CD4-positive, alpha-beta T cell (primary cell): ENCODE results near the gene ZNF804B. TPM values are rescaled to one million over a fixed set of nuclear protein-coding genes. Genes with fewer than 3 reads are reported as not detected.

Experiments
- ATAC-seq: fragments of 200-7000 bp; cut with Tn5 transposase; one replicate; pipeline ENCODE4 v1.10.0; 2022; ENCODE audit warnings: mild to moderate bottlenecking; ENCODE audit not compliant: poor library complexity
- CTCF ChIA-PET: fragments of 350-600 bp; sonication (Branson Sonifier 250); formaldehyde crosslinking; loops from one replicate; lab custom pipeline; 2021; ENCODE audit warnings: antibody characterized with exemption, inconsistent platforms; lab: Charles Lee
- POLR2A ChIA-PET: fragments of 350-600 bp; sonication (Branson Sonifier 250); formaldehyde crosslinking; loops from one replicate; lab custom pipeline; 2021; ENCODE audit warnings: antibody characterized with exemption, inconsistent platforms; lab: Charles Lee
- DNase-seq, 14 experiments: peaks; one replicate each; pipeline ENCODE4 v3.0.0-alpha.2; 2013 to 2020; ENCODE audit warnings: mixed read lengths in 2 of 14
- H3K27ac ChIP-seq, 2 donors: one replicate each; pipeline versions ENCODE4 v1.5.1 to v1.7.0; 2013; ENCODE audit warnings: low read length in 2 of 2, low read depth in 1 of 2, mild to moderate bottlenecking in 1 of 2
- H3K27me3 ChIP-seq, 2 experiments: 1 replicate in 1 of 2; 2 replicates in 1 of 2; pipeline versions ENCODE4 v1.6.1 to v1.7.0; 2013; ENCODE audit warnings: low read length in 2 of 2, control low read depth in 1 of 2, mild to moderate bottlenecking in 1 of 2, moderate library complexity in 1 of 2; ENCODE audit not compliant: insufficient read depth in 2 of 2, control insufficient read depth in 1 of 2
- H3K36me3 ChIP-seq: one replicate; pipeline ENCODE4 v1.6.1; 2013; ENCODE audit warnings: low read length, control low read depth; ENCODE audit not compliant: insufficient read depth
- H3K4me1 ChIP-seq: one replicate; pipeline ENCODE4 v1.6.1; 2013; ENCODE audit warnings: low read length, control low read depth; ENCODE audit not compliant: insufficient read depth
- H3K4me3 ChIP-seq: one replicate; pipeline ENCODE4 v1.5.1; 2013; ENCODE audit warnings: mild to moderate bottlenecking, low read length, moderate library complexity
- H3K9me3 ChIP-seq, 2 experiments: 1 replicate in 1 of 2; 2 replicates in 1 of 2; pipeline versions ENCODE4 v1.6.1 to v1.7.0; 2013; ENCODE audit warnings: low read length in 2 of 2, mild to moderate bottlenecking in 2 of 2, control low read depth in 1 of 2, moderate library complexity in 1 of 2; ENCODE audit not compliant: control insufficient read depth in 1 of 2, insufficient read depth in 1 of 2
- H3K27ac Mint-ChIP-seq: one replicate; pipeline ENCODE4 v1.8.0; 2020; ENCODE audit warnings: mixed read lengths
- H3K27me3 Mint-ChIP-seq: one replicate; pipeline ENCODE4 v1.8.0; 2021; ENCODE audit warnings: mixed read lengths
- H3K36me3 Mint-ChIP-seq: one replicate; pipeline ENCODE4 v1.8.0; 2021; ENCODE audit warnings: low read depth, mixed read lengths
- H3K4me1 Mint-ChIP-seq: one replicate; pipeline ENCODE4 v1.8.0; 2021; ENCODE audit warnings: low read depth, mixed read lengths
- H3K4me3 Mint-ChIP-seq: one replicate; pipeline ENCODE4 v1.8.0; 2020; ENCODE audit warnings: mild to moderate bottlenecking, mixed read lengths
- H3K9me3 Mint-ChIP-seq: one replicate; pipeline ENCODE4 v1.8.0; 2020; ENCODE audit warnings: mixed read lengths
- intact Hi-C, 2 experiments: fragments of 100-400 bp; cut with DNase I in 1 of 2; cut with micrococcal nuclease in 1 of 2; formaldehyde crosslinking; loops; one replicate each; pipeline versions ENCODE4 v1.15.1 to v1.9.0; 2023 to 2025; cut with DNase I, micrococcal nuclease
- total RNA-seq, 174 experiments: library from RNA in 2 of 174; stranded (reverse) in 2 of 174; gene quantifications; one replicate each; pipeline ENCODE4 v1.2.3 and lab custom pipeline; 2021 to 2026
- TF ChIP-seq, protein P1 (sequence below): fragments of 200-600 bp; IDR thresholded peaks from one replicate; pipeline ENCODE4 v1.8.0; 2022; ENCODE audit warnings: antibody characterized with exemption, mild to moderate bottlenecking

Gene ZNF804B
- total RNA-seq, 2 experiments from 2014 or later = not detected

DNA sequence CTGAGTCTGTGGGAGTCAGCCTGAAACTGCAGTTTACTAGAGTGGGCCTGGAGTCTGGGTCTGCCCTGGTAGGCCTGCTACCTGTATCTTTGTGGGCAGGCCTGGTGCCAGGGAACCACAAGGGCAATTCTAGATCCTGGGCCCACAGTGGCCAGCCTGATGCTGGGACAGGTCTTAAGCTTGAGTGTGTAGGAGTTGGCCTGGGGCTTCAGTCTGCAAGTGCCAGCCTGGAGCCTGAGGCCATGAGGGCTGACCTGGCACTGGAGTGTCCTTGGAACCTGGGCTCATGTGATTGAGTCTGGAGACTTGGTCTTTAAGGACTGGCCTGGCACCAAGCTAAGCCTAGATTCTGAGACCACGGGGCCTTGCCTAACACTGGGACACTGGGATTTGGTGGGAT is 281.7 kb downstream of the ZNF804B start:
- no peak overlapping the region for H3K4me3 Mint-ChIP-seq
- TF ChIP-seq, protein P1, sequence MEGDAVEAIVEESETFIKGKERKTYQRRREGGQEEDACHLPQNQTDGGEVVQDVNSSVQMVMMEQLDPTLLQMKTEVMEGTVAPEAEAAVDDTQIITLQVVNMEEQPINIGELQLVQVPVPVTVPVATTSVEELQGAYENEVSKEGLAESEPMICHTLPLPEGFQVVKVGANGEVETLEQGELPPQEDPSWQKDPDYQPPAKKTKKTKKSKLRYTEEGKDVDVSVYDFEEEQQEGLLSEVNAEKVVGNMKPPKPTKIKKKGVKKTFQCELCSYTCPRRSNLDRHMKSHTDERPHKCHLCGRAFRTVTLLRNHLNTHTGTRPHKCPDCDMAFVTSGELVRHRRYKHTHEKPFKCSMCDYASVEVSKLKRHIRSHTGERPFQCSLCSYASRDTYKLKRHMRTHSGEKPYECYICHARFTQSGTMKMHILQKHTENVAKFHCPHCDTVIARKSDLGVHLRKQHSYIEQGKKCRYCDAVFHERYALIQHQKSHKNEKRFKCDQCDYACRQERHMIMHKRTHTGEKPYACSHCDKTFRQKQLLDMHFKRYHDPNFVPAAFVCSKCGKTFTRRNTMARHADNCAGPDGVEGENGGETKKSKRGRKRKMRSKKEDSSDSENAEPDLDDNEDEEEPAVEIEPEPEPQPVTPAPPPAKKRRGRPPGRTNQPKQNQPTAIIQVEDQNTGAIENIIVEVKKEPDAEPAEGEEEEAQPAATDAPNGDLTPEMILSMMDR = no peak
- H3K27ac Mint-ChIP-seq = no peak overlapping the region
- POLR2A ChIA-PET = no interaction called here
- no peaks in the 10 kb centered on the region for H3K4me1 Mint-ChIP-seq
- intact Hi-C loops = no loop called here
- H3K9me3 Mint-ChIP-seq = peaks cover 10% of the 10 kb centered on the region
- H3K9me3 ChIP-seq = peaks cover 8 to 18% of the 10 kb centered on the region in 2 experiments
- CTCF ChIA-PET = no interaction called here
- ATAC-seq = no peak
- no peaks in the 10 kb centered on the region for H3K36me3 ChIP-seq
- H3K4me3 ChIP-seq = no peak overlapping the region
- DNase-seq = no peak
- H3K36me3 Mint-ChIP-seq = no peaks in the 10 kb centered on the region
- no peaks in the 10 kb centered on the region for H3K27me3 Mint-ChIP-seq
- no peaks in the 10 kb centered on the region for H3K4me1 ChIP-seq
- no peaks in the 10 kb centered on the region for H3K27me3 ChIP-seq
- no peak overlapping the region for H3K27ac ChIP-seq

- Histone ChIP-seq H3K27me3 (no peaks in the 10 kb centered on the region), H3K4me1 (no peaks in the 10 kb centered on the region), H3K9me3 (peaks cover 8 to 18% of the 10 kb centered on the region in 2 experiments), H3K4me3 (no peak overlapping the region), H3K36me3 (no peaks in the 10 kb centered on the region), H3K27ac (no peak overlapping the region)
- intact Hi-C loops = no loop called here
- Mint-ChIP-seq H3K9me3 (peaks cover 10% of the 10 kb centered on the region), H3K4me3 (no peak overlapping the region), H3K27ac (no peak overlapping the region), H3K36me3 (no peaks in the 10 kb centered on the region), H3K27me3 (no peaks in the 10 kb centered on the region), H3K4me1 (no peaks in the 10 kb centered on the region)
- TF ChIP-seq, protein P1 = no peak
- DNase-seq = no peak
- ChIA-PET POLR2A (no interaction called here), CTCF (no interaction called here)
- ATAC-seq = no peak
Observed at GRCh38 chr7:89042940-89043339, 283.4 kb downstream of the ZNF804B start.

DNA sequence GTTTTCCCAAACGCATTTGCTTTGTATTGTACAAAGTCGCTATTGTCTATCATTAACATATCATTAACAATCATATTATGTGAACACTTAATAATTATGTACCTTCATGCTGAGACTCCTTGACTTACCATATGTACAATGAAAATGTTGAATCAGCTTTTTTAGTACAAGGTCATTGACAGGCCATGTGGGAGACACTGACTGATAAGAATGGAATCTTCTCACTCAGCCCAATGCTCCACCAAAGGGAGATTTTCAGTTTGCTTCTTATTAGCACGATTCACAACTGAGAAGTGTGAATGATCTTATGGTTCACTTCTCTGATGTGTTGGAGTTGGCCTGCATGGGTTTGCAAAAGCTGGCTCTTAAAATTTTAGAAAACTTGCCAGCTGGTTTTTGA is 289.5 kb downstream of the ZNF804B start:
- ATAC-seq = no peak
- no peaks in the 10 kb centered on the region for H3K4me1 Mint-ChIP-seq

More for the DNA sequence above, 289.5 kb downstream of the ZNF804B start:
- TF ChIP-seq, protein P1 = no peak
- DNase-seq = no peak
- ChIA-PET POLR2A (no interaction called here), CTCF (no interaction called here)
- Mint-ChIP-seq H3K27ac (no peak overlapping the region), H3K27me3 (no peaks in the 10 kb centered on the region), H3K9me3 (no peaks in the 10 kb centered on the region), H3K4me3 (no peak overlapping the region), H3K36me3 (no peaks in the 10 kb centered on the region)
- intact Hi-C loops = no loop called here
- Histone ChIP-seq H3K9me3 (peaks cover 0 to 7% of the 10 kb centered on the region in 2 experiments), H3K36me3 (no peaks in the 10 kb centered on the region), H3K27me3 (no peaks in the 10 kb centered on the region), H3K27ac (no peak overlapping the region), H3K4me1 (no peaks in the 10 kb centered on the region), H3K4me3 (no peak overlapping the region)
